Stimulated activated CD4-positive, alpha-beta T cell treated with anti-CD3 and anti-CD28 coated beads, Interleukin-2, amount 100 ng/mL, for 4 hours (primary cell): Measurements from ENCODE around the gene GRHL1.

Experiments used
- DNase-seq: peaks from one replicate; pipeline ENCODE4 v3.0.0-alpha.2; 2020; ENCODE audit warnings: low read depth

GRHL1 gene

GRCh38 chr2:10042301-10043161, 91.0 kb downstream of the GRHL1 start:
- DNase-seq, result no peak

GRCh38 chr2:10043256-10043905, 91.9 kb downstream of the GRHL1 start, which contains the start of gene KLF11:
KLF11 (plus strand) TSS chr2:10043550; CDS start chr2:10043717, 167 bp downstream.
- peak; percentile 78 for DNase-seq

GRCh38 chr2:10043906-10044601, 92.6 kb downstream of the GRHL1 start:
- peak; percentile 96 for DNase-seq

- no peak for DNase-seq
Observed at GRCh38 chr2:10045561-10046355, 94.3 kb downstream of the GRHL1 start.

- no peak for DNase-seq
Observed at GRCh38 chr2:10046931-10047330, 95.4 kb downstream of the GRHL1 start.

GRCh38 chr2:10047616-10048500, 96.4 kb downstream of the GRHL1 start:
- DNase-seq, result no peak

GRCh38 chr2:10048501-10049171, 97.1 kb downstream of the GRHL1 start:
- no peak for DNase-seq
